Stimulated activated CD4-positive, alpha-beta T cell treated with anti-CD3 and anti-CD28 coated beads, Interleukin-15, amount 100 ng/mL, for 1 hour (primary cell): ENCODE data around the gene UBE2F.

Experiments
- DNase-seq, 2 donors: peaks; one replicate each; pipeline ENCODE4 v3.0.0-alpha.2; 2020; ENCODE audit warnings: low read depth in 1 of 2, low spot score in 1 of 2

Gene UBE2F

GRCh38 chr2:238069877-238070276 is 103.1 kb downstream of the UBE2F start:
- no peak for DNase-seq

GRCh38 chr2:238075397-238075796 is 108.6 kb downstream of the UBE2F start:
- no peak for DNase-seq

- DNase-seq = no peak
Observed at GRCh38 chr2:238077292-238077691, 110.5 kb downstream of the UBE2F start.

GRCh38 chr2:238079874-238080327 is 113.1 kb downstream of the UBE2F start:
- no peak for DNase-seq

- DNase-seq = no peak
Observed at GRCh38 chr2:238080518-238080917, 113.7 kb downstream of the UBE2F start.

GRCh38 chr2:238081150-238081549 is 114.3 kb downstream of the UBE2F start:
- DNase-seq = no peak

- no peak for DNase-seq
Observed at GRCh38 chr2:238081561-238081960, 114.7 kb downstream of the UBE2F start.

- DNase-seq = no peak
Observed at GRCh38 chr2:238082151-238082550, 115.3 kb downstream of the UBE2F start.

- no peak for DNase-seq
Observed at GRCh38 chr2:238082827-238083226, 116.0 kb downstream of the UBE2F start.

GRCh38 chr2:238083919-238084318 is 117.1 kb downstream of the UBE2F start:
- DNase-seq = no peak

GRCh38 chr2:238084761-238085160 is 117.9 kb downstream of the UBE2F start:
- DNase-seq = no peak

- DNase-seq = no peak
Observed at GRCh38 chr2:238085899-238086298, 119.1 kb downstream of the UBE2F start.

- DNase-seq = no peak
Observed at GRCh38 chr2:238087211-238087610, 120.4 kb downstream of the UBE2F start.

GRCh38 chr2:238090887-238091286 is 124.1 kb downstream of the UBE2F start:
- no peak for DNase-seq

GRCh38 chr2:238091436-238092060 is 124.7 kb downstream of the UBE2F start:
- DNase-seq = no peak
